ENCODE data around the gene NDST4.

The NDST4 gene

DNA sequence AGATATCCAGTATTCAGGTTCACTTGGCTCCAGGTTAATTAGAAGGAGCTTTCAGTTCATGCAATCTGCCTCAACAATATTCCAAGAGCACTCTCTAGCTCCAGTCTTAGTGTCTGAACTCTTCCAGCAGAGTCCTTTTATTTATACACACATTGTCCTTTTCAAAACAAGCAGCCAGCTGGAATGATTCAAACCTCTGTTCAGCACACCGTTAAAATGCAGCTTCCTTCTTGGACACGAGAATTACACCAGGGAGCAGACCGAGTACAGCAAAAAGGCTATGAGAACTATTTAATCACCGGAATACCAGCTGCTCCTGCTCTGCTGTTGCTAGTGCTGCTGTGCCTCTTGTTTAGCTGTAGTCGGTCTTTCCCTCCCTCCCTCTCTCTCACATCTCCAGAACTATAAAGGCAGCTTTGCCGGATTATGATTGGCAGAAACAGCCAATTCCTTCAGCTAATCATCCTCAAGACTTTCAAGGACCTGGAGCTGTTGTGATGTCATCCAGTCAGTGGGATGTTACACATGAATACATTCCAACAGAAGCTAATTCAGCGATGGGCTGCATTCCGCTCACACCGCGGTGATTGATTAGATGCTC, at the start of gene NDST4:
NDST4 (minus strand) TSS at position 115 of the 601 bp plus-strand sequence. CDS start 36,584 bp downstream, outside the sequence.
- no peaks in the 10 kb centered on the region for H3K4me1 ChIP-seq (ENCODE audit: control insufficient read depth in 1 of 2, insufficient read depth in 2 of 2, low read length in 2 of 2)
- H3K9me3 ChIP-seq (ENCODE audit: control insufficient read depth in 1 of 2, low read length in 2 of 2): no peaks in the 10 kb centered on the region
- no peaks in the 10 kb centered on the region for H3K27me3 ChIP-seq (ENCODE audit: low read depth, low read length)
- H3K4me3 ChIP-seq (ENCODE audit: low read depth in 1 of 2, low read length in 2 of 2): peak within 1 kb of the TSS; percentile 24 to 50
- H3K27ac ChIP-seq (ENCODE audit: low read length): no peak within 1 kb of the TSS
- H3K36me3 ChIP-seq (ENCODE audit: control insufficient read depth in 1 of 2, insufficient read depth in 2 of 2, low read length in 2 of 2): no peaks in the 10 kb centered on the region

- H3K36me3 ChIP-seq (ENCODE audit: control insufficient read depth in 1 of 2, insufficient read depth in 2 of 2, low read length in 2 of 2): no peaks in the 10 kb centered on the region
- no peak overlapping the region for H3K27ac ChIP-seq (ENCODE audit: low read length)
- H3K9me3 ChIP-seq (ENCODE audit: control insufficient read depth in 1 of 2, low read length in 2 of 2): no peaks in the 10 kb centered on the region
- H3K27me3 ChIP-seq (ENCODE audit: low read depth, low read length): no peaks in the 10 kb centered on the region
- no peaks in the 10 kb centered on the region for H3K4me1 ChIP-seq (ENCODE audit: control insufficient read depth in 1 of 2, insufficient read depth in 2 of 2, low read length in 2 of 2)
- H3K4me3 ChIP-seq (ENCODE audit: low read depth in 1 of 2, low read length in 2 of 2): no peak overlapping the region
Observed at GRCh38 chr4:115159141-115159540, 45.7 kb upstream of the NDST4 start.

DNA sequence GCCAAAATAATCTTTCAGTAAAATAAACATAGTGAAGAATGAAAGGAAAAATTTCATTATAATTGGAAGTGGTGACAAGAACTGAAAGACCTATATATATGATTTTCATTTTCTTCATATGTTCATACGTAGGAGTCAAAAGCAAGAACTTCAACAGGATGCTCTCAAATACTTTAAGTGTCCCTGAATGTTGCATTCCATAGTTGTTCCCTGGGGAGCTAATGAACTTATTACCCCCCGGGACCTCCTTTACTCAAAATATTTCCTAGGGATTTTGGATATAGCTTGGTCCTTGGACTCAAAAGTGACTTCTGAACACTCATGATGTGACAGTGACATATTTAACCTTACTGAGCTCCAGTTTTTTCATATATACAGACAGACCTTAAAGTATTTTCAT, 44.9 kb upstream of the NDST4 start:
- Histone ChIP-seq H3K4me1 (ENCODE audit: control insufficient read depth in 1 of 2, insufficient read depth in 2 of 2, low read length in 2 of 2) (no peaks in the 10 kb centered on the region), H3K9me3 (ENCODE audit: control insufficient read depth in 1 of 2, low read length in 2 of 2) (no peaks in the 10 kb centered on the region), H3K36me3 (ENCODE audit: control insufficient read depth in 1 of 2, insufficient read depth in 2 of 2, low read length in 2 of 2) (no peaks in the 10 kb centered on the region), H3K4me3 (ENCODE audit: low read depth in 1 of 2, low read length in 2 of 2) (no peak overlapping the region), H3K27ac (ENCODE audit: low read length) (no peak overlapping the region), H3K27me3 (ENCODE audit: low read depth, low read length) (no peaks in the 10 kb centered on the region)

- no peaks in the 10 kb centered on the region for H3K36me3 ChIP-seq (ENCODE audit: control insufficient read depth in 1 of 2, insufficient read depth in 2 of 2, low read length in 2 of 2)
- no peaks in the 10 kb centered on the region for H3K27me3 ChIP-seq (ENCODE audit: low read depth, low read length)
- no peaks in the 10 kb centered on the region for H3K9me3 ChIP-seq (ENCODE audit: control insufficient read depth in 1 of 2, low read length in 2 of 2)
- no peak overlapping the region for H3K27ac ChIP-seq (ENCODE audit: low read length)
- no peak overlapping the region for H3K4me3 ChIP-seq (ENCODE audit: low read depth in 1 of 2, low read length in 2 of 2)
- H3K4me1 ChIP-seq (ENCODE audit: control insufficient read depth in 1 of 2, insufficient read depth in 2 of 2, low read length in 2 of 2): no peaks in the 10 kb centered on the region
Observed at GRCh38 chr4:115154826-115155225, 41.4 kb upstream of the NDST4 start.

- H3K4me3 ChIP-seq (ENCODE audit: low read depth in 1 of 2, low read length in 2 of 2): no peak overlapping the region
- H3K4me1 ChIP-seq (ENCODE audit: control insufficient read depth in 1 of 2, insufficient read depth in 2 of 2, low read length in 2 of 2): no peaks in the 10 kb centered on the region
- no peak overlapping the region for H3K27ac ChIP-seq (ENCODE audit: low read length)
- H3K9me3 ChIP-seq (ENCODE audit: control insufficient read depth in 1 of 2, low read length in 2 of 2): no peaks in the 10 kb centered on the region
- no peaks in the 10 kb centered on the region for H3K27me3 ChIP-seq (ENCODE audit: low read depth, low read length)
- no peaks in the 10 kb centered on the region for H3K36me3 ChIP-seq (ENCODE audit: control insufficient read depth in 1 of 2, insufficient read depth in 2 of 2, low read length in 2 of 2)
Observed at GRCh38 chr4:115152965-115153364, 39.5 kb upstream of the NDST4 start.

DNA sequence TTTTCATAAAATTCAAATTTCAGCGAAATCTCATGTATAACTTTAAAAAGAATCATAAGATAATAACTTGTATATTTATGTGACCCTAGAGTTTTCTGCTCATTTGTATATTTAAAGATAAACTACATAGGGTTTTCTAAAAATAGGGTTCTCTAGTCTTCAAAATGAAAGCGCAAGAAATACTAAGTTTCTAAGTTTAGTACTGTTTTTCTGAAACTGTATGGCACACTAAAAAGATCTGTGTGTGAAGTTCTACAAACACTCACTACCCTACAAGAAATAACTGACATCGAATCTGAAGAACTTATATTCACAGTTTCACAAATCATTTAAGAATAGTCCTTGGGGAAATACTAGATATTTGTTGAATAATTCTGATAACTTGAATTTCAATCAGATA, 38.7 kb upstream of the NDST4 start:
- H3K36me3 ChIP-seq (ENCODE audit: control insufficient read depth in 1 of 2, insufficient read depth in 2 of 2, low read length in 2 of 2): no peaks in the 10 kb centered on the region
- no peak overlapping the region for H3K27ac ChIP-seq (ENCODE audit: low read length)
- no peaks in the 10 kb centered on the region for H3K4me1 ChIP-seq (ENCODE audit: control insufficient read depth in 1 of 2, insufficient read depth in 2 of 2, low read length in 2 of 2)
- H3K4me3 ChIP-seq (ENCODE audit: low read depth in 1 of 2, low read length in 2 of 2): no peak overlapping the region
- no peaks in the 10 kb centered on the region for H3K9me3 ChIP-seq (ENCODE audit: control insufficient read depth in 1 of 2, low read length in 2 of 2)
- no peaks in the 10 kb centered on the region for H3K27me3 ChIP-seq (ENCODE audit: low read depth, low read length)

DNA sequence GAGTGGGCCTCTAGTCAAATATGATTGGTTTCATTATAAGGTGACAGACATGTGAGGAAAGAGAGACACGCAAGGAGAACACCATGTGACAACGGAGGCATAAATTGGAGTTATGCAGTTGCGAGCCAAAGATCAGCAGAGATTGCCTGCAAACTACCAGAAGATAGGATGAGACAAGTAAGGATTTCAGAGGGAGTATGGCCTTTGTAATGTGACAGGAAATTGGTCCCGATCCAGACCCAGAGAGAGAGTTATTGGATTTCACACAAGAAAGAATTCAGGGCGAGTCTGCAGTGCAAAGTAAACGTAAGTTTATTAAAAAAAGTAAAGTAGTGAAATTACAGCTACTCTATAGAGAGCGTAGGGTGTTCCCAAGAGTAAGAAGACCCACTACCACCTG, 35.7 kb upstream of the NDST4 start:
- Histone ChIP-seq H3K9me3 (ENCODE audit: control insufficient read depth in 1 of 2, low read length in 2 of 2) (no peaks in the 10 kb centered on the region), H3K4me3 (ENCODE audit: low read depth in 1 of 2, low read length in 2 of 2) (no peak overlapping the region), H3K27me3 (ENCODE audit: low read depth, low read length) (no peaks in the 10 kb centered on the region), H3K27ac (ENCODE audit: low read length) (no peak overlapping the region), H3K4me1 (ENCODE audit: control insufficient read depth in 1 of 2, insufficient read depth in 2 of 2, low read length in 2 of 2) (no peaks in the 10 kb centered on the region), H3K36me3 (ENCODE audit: control insufficient read depth in 1 of 2, insufficient read depth in 2 of 2, low read length in 2 of 2) (no peaks in the 10 kb centered on the region)

- no peak overlapping the region for H3K4me3 ChIP-seq (ENCODE audit: low read depth in 1 of 2, low read length in 2 of 2)
- no peaks in the 10 kb centered on the region for H3K4me1 ChIP-seq (ENCODE audit: control insufficient read depth in 1 of 2, insufficient read depth in 2 of 2, low read length in 2 of 2)
- no peak overlapping the region for H3K27ac ChIP-seq (ENCODE audit: low read length)
- H3K9me3 ChIP-seq (ENCODE audit: control insufficient read depth in 1 of 2, low read length in 2 of 2): no peaks in the 10 kb centered on the region
- no peaks in the 10 kb centered on the region for H3K36me3 ChIP-seq (ENCODE audit: control insufficient read depth in 1 of 2, insufficient read depth in 2 of 2, low read length in 2 of 2)
- no peaks in the 10 kb centered on the region for H3K27me3 ChIP-seq (ENCODE audit: low read depth, low read length)
Observed at GRCh38 chr4:115145393-115146160, 32.2 kb upstream of the NDST4 start.

DNA sequence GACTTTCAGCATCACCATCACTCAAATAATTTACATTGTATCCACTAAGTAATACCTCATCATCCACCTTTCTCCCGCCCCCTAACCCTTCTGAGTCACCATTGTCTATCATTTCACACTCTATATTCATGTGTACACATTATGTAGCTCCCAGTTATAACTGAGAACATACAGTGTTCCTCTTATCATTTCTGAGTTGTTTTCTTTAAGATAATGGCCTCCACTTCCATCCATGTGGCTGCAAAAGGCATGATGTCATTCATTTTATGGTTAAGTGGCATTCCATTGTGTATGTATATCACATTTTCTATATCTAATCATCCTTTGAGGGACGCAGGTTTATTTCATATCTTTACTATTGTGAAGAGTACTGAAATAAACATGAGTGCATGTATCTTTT, 14.6 kb upstream of the NDST4 start:
- Histone ChIP-seq H3K27ac (ENCODE audit: low read length) (no peak overlapping the region), H3K36me3 (ENCODE audit: control insufficient read depth in 1 of 2, insufficient read depth in 2 of 2, low read length in 2 of 2) (no peaks in the 10 kb centered on the region), H3K27me3 (ENCODE audit: low read depth, low read length) (no peaks in the 10 kb centered on the region), H3K9me3 (ENCODE audit: control insufficient read depth in 1 of 2, low read length in 2 of 2) (no peaks in the 10 kb centered on the region), H3K4me1 (ENCODE audit: control insufficient read depth in 1 of 2, insufficient read depth in 2 of 2, low read length in 2 of 2) (no peaks in the 10 kb centered on the region), H3K4me3 (ENCODE audit: low read depth in 1 of 2, low read length in 2 of 2) (no peak overlapping the region)

DNA sequence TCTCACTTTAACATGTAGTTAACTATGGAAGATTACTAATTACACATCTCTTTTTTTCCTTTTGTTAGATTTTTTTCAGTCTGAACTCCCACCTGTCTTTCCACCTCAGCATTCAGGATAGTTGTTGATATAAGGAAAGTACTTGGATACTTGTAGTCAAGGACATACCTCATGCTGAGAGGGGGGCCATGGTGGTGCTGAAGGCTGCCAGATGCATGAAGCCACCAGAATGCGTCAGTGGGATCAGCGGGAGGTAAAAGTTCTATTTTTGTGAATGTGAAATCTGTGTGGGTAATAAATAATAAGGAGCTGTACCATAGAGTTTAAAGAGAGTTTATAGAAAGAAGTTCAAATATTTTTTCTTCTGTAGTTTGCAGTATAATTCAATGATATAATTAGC, 13.1 kb upstream of the NDST4 start:
- no peak overlapping the region for H3K27ac ChIP-seq (ENCODE audit: low read length)
- H3K36me3 ChIP-seq (ENCODE audit: control insufficient read depth in 1 of 2, insufficient read depth in 2 of 2, low read length in 2 of 2): no peaks in the 10 kb centered on the region
- no peaks in the 10 kb centered on the region for H3K27me3 ChIP-seq (ENCODE audit: low read depth, low read length)
- H3K4me1 ChIP-seq (ENCODE audit: control insufficient read depth in 1 of 2, insufficient read depth in 2 of 2, low read length in 2 of 2): no peaks in the 10 kb centered on the region
- H3K9me3 ChIP-seq (ENCODE audit: control insufficient read depth in 1 of 2, low read length in 2 of 2): no peaks in the 10 kb centered on the region
- no peak overlapping the region for H3K4me3 ChIP-seq (ENCODE audit: low read depth in 1 of 2, low read length in 2 of 2)

- Histone ChIP-seq H3K4me3 (ENCODE audit: low read depth in 1 of 2, low read length in 2 of 2) (no peak overlapping the region), H3K4me1 (ENCODE audit: control insufficient read depth in 1 of 2, insufficient read depth in 2 of 2, low read length in 2 of 2) (no peaks in the 10 kb centered on the region), H3K27ac (ENCODE audit: low read length) (no peak overlapping the region), H3K9me3 (ENCODE audit: control insufficient read depth in 1 of 2, low read length in 2 of 2) (no peaks in the 10 kb centered on the region), H3K36me3 (ENCODE audit: control insufficient read depth in 1 of 2, insufficient read depth in 2 of 2, low read length in 2 of 2) (no peaks in the 10 kb centered on the region), H3K27me3 (ENCODE audit: low read depth, low read length) (no peaks in the 10 kb centered on the region)
Observed at GRCh38 chr4:115121351-115122043, 8.1 kb upstream of the NDST4 start.

All from muscle layer of duodenum (tissue), 2 donors.